ENCODE measurements around the gene AKIP1. TPM values are rescaled to one million over a fixed set of nuclear protein-coding genes. Genes with fewer than 3 reads are reported as not detected.

AKIP1 gene
- total RNA-seq, 2 experiments from 2014 or later, result 3.2 to 4.1 TPM

DNA sequence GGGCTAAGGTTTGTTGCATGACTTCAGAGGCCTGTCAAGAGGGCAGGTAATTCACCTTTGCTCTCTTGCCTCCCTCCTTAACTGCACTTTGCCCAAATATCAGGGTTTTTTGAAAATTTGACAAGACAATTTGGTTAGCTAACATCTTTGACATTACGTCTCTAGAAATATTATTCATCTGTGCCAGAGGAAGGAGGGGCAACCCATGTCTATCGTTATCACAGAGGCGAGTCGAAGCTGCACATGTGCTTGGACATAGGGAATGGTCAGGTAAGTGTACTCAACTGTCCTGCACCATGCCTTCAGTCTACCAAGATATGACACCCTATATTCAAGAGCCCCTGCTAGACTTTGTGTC lies 3.7 kb downstream of the AKIP1 start:
- peak overlapping the region; percentile 85 for H3K4me3 Mint-ChIP-seq

DNA sequence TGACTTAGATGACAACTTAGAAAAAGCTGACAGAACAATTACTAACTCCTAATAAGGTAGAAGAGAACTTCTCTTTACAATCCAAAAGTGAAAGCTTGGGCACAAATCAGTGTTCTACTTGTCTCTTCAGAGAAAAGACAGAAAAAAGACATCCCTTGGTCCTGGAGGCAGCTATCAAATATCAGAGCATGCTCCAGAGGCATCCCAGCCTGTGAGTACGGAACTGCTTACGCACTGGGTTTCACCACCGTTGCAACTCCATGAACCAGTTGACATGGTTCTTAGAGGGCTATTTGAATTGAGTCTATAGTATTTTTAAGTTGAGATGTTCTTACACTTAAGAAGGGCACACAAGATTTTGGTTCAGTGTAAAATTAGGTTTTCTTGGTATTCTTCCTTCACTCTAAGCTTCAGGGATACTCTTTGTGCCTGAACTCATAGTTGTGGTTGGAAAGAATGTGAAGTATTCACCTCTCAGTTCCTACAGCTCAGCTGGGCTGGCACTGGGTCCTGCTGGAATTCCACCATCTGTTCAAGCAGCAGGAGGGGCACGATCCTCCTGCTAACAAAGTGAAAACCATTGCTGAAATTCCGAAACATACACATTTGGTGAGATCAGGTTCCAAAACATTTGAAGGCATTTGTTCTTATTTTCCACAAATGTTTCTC lies 6.3 kb downstream of the AKIP1 start:
- Mint-ChIP-seq H3K27ac (no peak overlapping the region), H3K4me1 (ENCODE audit: low read depth) (peaks cover 23% of the 10 kb centered on the region), H3K4me3 (no peak overlapping the region), H3K27me3 (no peaks in the 10 kb centered on the region), H3K36me3 (ENCODE audit: low read depth) (peaks cover 32% of the 10 kb centered on the region), H3K9me3 (no peaks in the 10 kb centered on the region)
- peaks cover 10% of the 10 kb centered on the region for H3K4me1 ChIP-seq (ENCODE audit: insufficient read depth, low read length)
- H3K27ac ChIP-seq (ENCODE audit: low read depth in 1 of 2, low read length in 2 of 2), result no peak overlapping the region
- CTCF ChIA-PET, result interaction anchor here (1.2 kb wide), 1 partner anchor 221 kb away, joined by 3 read pairs; no protein-coding TSS in a partner anchor
- H3K36me3 ChIP-seq (ENCODE audit: insufficient read depth, low read length), result peaks cover 24% of the 10 kb centered on the region
- TF ChIP-seq CTCF (IDR thresholded peaks at IDR 0.05), result no peak
- POLR2A ChIA-PET, result no interaction called here
- no peaks in the 10 kb centered on the region for H3K27me3 ChIP-seq (ENCODE audit: control insufficient read depth in 1 of 2, insufficient read depth in 2 of 2, low read length in 2 of 2)
- no peaks in the 10 kb centered on the region for H3K9me3 ChIP-seq (ENCODE audit: control insufficient read depth in 1 of 2, insufficient read depth in 1 of 2, low read length in 2 of 2)
- no peak overlapping the region for H3K4me3 ChIP-seq (ENCODE audit: low read length)
- intact Hi-C loops (cut with DNase I, micrococcal nuclease), result loop anchor here in 1 of 2 experiments (10.0 kb wide), 1 partner anchor 1378 kb away; the partner anchor contains the start of gene SBF2
- DNase-seq (peak in 1 of 14 experiments; percentile 1), ATAC-seq (ENCODE audit: poor library complexity) (no peak)

More for the DNA sequence above, 3.7 kb downstream of the AKIP1 start:
- peak; percentile 49 for TF ChIP-seq CTCF (IDR thresholded peaks at IDR 0.05)
- no peaks in the 10 kb centered on the region for H3K9me3 ChIP-seq (ENCODE audit: control insufficient read depth in 1 of 2, insufficient read depth in 1 of 2, low read length in 2 of 2)
- DNase-seq, result no peak
- ChIA-PET POLR2A (interaction anchor here (0.9 to 2.2 kb wide), 5 partner anchors 8 to 232 kb away, joined by 3 to 9 read pairs (median 4); partner anchors contain the start of genes RPL27A, TMEM9B and TRIM66), CTCF (interaction anchor here (0.7 to 2.9 kb wide), 3 partner anchors 45 to 659 kb away, joined by 3 to 14 read pairs (median 7); partner anchors contain the start of gene WEE1)
- peaks cover 31% of the 10 kb centered on the region for H3K4me1 Mint-ChIP-seq (ENCODE audit: low read depth)
- ATAC-seq (ENCODE audit: poor library complexity), result no peak
- intact Hi-C loops (cut with DNase I, micrococcal nuclease), result loop anchor here (1.0 to 10.0 kb wide), 6 partner anchors 45 to 1380 kb away; partner anchors contain the start of genes RPL27A (in 1 of the 2), SBF2 (in 1 of the 2) and TRIM66 (in 1 of the 2)
- H3K27me3 ChIP-seq (ENCODE audit: control insufficient read depth in 1 of 2, insufficient read depth in 2 of 2, low read length in 2 of 2), result no peaks in the 10 kb centered on the region
- H3K4me1 ChIP-seq (ENCODE audit: insufficient read depth, low read length), result peaks cover 26% of the 10 kb centered on the region
- no peaks in the 10 kb centered on the region for H3K9me3 Mint-ChIP-seq
- H3K27me3 Mint-ChIP-seq, result no peaks in the 10 kb centered on the region
- peaks cover 23% of the 10 kb centered on the region for H3K36me3 Mint-ChIP-seq (ENCODE audit: low read depth)
- no peak overlapping the region for H3K27ac ChIP-seq (ENCODE audit: low read depth in 1 of 2, low read length in 2 of 2)
- no peak overlapping the region for H3K4me3 ChIP-seq (ENCODE audit: low read length)
- H3K36me3 ChIP-seq (ENCODE audit: insufficient read depth, low read length), result peaks cover 7% of the 10 kb centered on the region
- H3K27ac Mint-ChIP-seq, result peak overlapping the region; percentile 92

DNA sequence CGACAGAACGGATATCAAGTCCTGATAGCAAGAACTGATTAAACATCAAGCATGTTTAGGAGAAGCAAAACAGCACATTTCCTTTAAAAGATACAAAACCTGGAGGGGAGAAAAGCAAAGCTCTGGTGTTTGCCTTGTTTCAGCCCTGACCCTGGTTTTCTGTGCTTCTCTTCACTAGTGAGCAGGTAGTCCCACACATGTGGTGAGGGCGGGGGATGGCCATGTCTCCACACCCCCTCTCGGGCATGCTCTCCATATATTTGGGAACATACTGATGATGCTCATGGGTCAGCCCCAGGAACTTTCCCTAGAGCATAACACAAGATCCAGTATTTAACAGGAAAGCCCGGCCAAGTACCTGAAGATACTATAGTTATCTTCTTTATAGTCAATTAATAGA lies 11.7 kb downstream of the AKIP1 start:
- Mint-ChIP-seq H3K4me3 (no peak overlapping the region), H3K36me3 (ENCODE audit: low read depth) (peaks cover 38% of the 10 kb centered on the region), H3K9me3 (no peaks in the 10 kb centered on the region), H3K4me1 (ENCODE audit: low read depth) (no peaks in the 10 kb centered on the region), H3K27ac (no peak overlapping the region), H3K27me3 (no peaks in the 10 kb centered on the region)
- Histone ChIP-seq H3K27me3 (ENCODE audit: control insufficient read depth in 1 of 2, insufficient read depth in 2 of 2, low read length in 2 of 2) (no peaks in the 10 kb centered on the region), H3K36me3 (ENCODE audit: insufficient read depth, low read length) (peaks cover 30% of the 10 kb centered on the region), H3K4me3 (ENCODE audit: low read length) (no peak overlapping the region), H3K27ac (ENCODE audit: low read depth in 1 of 2, low read length in 2 of 2) (no peak overlapping the region), H3K4me1 (ENCODE audit: insufficient read depth, low read length) (no peaks in the 10 kb centered on the region), H3K9me3 (ENCODE audit: control insufficient read depth in 1 of 2, insufficient read depth in 1 of 2, low read length in 2 of 2) (no peaks in the 10 kb centered on the region)
- POLR2A ChIA-PET, result interaction anchor here (1.0 kb wide), 1 partner anchor 9 kb away, joined by 3 read pairs; no protein-coding TSS in a partner anchor
- ATAC-seq (ENCODE audit: poor library complexity), result no peak
- no peak for DNase-seq
- TF ChIP-seq CTCF (IDR thresholded peaks at IDR 0.05), result no peak
- CTCF ChIA-PET, result no interaction called here
- intact Hi-C loops (cut with DNase I, micrococcal nuclease), result no loop called here
